ENCODE results near the gene PADI3. TPM values are rescaled to one million over a fixed set of nuclear protein-coding genes. Genes with fewer than 3 reads are reported as not detected.

Gene PADI3
- total RNA-seq, 4 donors from 2014 or later: 0.23 to 2.1 TPM; not detected in 2

GRCh38 chr1:17272646-17273045, 23.7 kb downstream of the PADI3 start:
- no peak for DNase-seq (ENCODE audit: low spot score in 2 of 2)
- 45 to 52% methylated on average over 4 of the region's 4 CpGs for whole genome bisulfite sequencing, 2 donors
- intact Hi-C loops (cut with DNase I; ENCODE audit: low total_unique reads): no loop called here
- H3K4me3 ChIP-seq (ENCODE audit: low read depth, poor library complexity, severe bottlenecking): no peak overlapping the region
- no peak for TF ChIP-seq CTCF (IDR thresholded peaks at IDR 0.05)
- no peak for TF ChIP-seq POLR2A (IDR thresholded peaks at IDR 0.05)

GRCh38 chr1:17273096-17273495, 24.2 kb downstream of the PADI3 start:
- H3K4me3 ChIP-seq (ENCODE audit: low read depth, poor library complexity, severe bottlenecking): no peak overlapping the region
- WGBS, 2 donors: 80% methylated on average over 13 of the region's 13 CpGs
- intact Hi-C loops (cut with DNase I; ENCODE audit: low total_unique reads): no loop called here
- no peak for DNase-seq (ENCODE audit: low spot score in 2 of 2)
- no peak for TF ChIP-seq CTCF (IDR thresholded peaks at IDR 0.05)
- no peak for TF ChIP-seq POLR2A (IDR thresholded peaks at IDR 0.05)

GRCh38 chr1:17274186-17275170, 25.6 kb downstream of the PADI3 start:
- WGBS, 2 donors: 70 to 76% methylated on average over 15 of the region's 15 CpGs
- no peak for DNase-seq (ENCODE audit: low spot score in 2 of 2)
- intact Hi-C loops (cut with DNase I; ENCODE audit: low total_unique reads): no loop called here
- TF ChIP-seq POLR2A (IDR thresholded peaks at IDR 0.05) (no peak), CTCF (IDR thresholded peaks at IDR 0.05) (no peak)
- H3K4me3 ChIP-seq (ENCODE audit: low read depth, poor library complexity, severe bottlenecking): no peak overlapping the region

GRCh38 chr1:17276568-17276967, 27.7 kb downstream of the PADI3 start:
- intact Hi-C loops (cut with DNase I; ENCODE audit: low total_unique reads): no loop called here
- WGBS, 2 donors: 30 to 37% methylated on average over 11 of the region's 11 CpGs
- no peak for DNase-seq (ENCODE audit: low spot score in 2 of 2)
- no peak for TF ChIP-seq POLR2A (IDR thresholded peaks at IDR 0.05)
- TF ChIP-seq CTCF (IDR thresholded peaks at IDR 0.05): no peak
- H3K4me3 ChIP-seq (ENCODE audit: low read depth, poor library complexity, severe bottlenecking): no peak overlapping the region

- 79 to 85% methylated on average over 7 to 8 of the region's 8 CpGs for WGBS, 2 donors
- intact Hi-C loops (cut with DNase I; ENCODE audit: low total_unique reads): no loop called here
- no peak for DNase-seq (ENCODE audit: low spot score in 2 of 2)
- no peak overlapping the region for H3K4me3 ChIP-seq (ENCODE audit: low read depth, poor library complexity, severe bottlenecking)
- no peak for TF ChIP-seq CTCF (IDR thresholded peaks at IDR 0.05)
These were observed 28.7 kb downstream of the PADI3 start for GRCh38 chr1:17277511-17278159.
